ENCODE measurements around the gene IRS1. TPM values are rescaled to one million over a fixed set of nuclear protein-coding genes. Genes with fewer than 3 reads are reported as not detected.
A peak's percentile ranks its signal among the peaks of the same experiment; 100 is the strongest.

IRS1 gene
- total and polyA plus RNA-seq, 2 of the 4 experiments (the other 2 are of a cell fraction), result 21.1 to 37.1 TPM

DNA sequence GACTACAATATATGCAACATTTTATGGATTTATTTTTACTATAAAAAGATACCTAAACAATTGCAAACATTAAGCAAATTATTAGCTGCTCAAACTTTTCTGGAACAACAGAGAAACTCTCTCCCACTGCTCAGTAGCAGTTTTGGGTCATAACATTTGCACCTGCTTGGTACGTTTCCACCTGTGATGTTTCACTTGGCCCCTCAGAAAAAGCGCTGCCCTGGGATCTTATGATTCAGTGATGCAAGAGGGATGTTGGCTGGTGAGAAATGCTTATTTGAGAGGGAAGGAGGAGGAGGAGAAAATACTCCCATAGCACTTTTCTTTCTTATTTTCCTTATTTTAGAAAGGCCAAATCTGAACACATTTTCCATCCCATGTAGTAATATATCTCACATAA lies 9.2 kb downstream of the IRS1 start:
- in situ Hi-C loops (cut with MboI; ENCODE audit: low sequenced_read_pairs), result loop anchor here (5.0 to 25.0 kb wide), 3 partner anchors 136 to 1678 kb away; no protein-coding TSS in a partner anchor
- no peak overlapping the region for H3K18ac ChIP-seq (ENCODE audit: low read depth, low read length)
- peak; percentile 29 for DNase-seq
- H2AK5ac ChIP-seq (ENCODE audit: low read depth, low read length), result 0 out of 2 replicates have a peak overlapping the region, but pooled peaks have one; percentile 82
- peaks cover 0 to 15% of the 10 kb centered on the region in 2 experiments; a peak in 2 of 4 replicates for H3K79me1 ChIP-seq (ENCODE audit: low read depth in 1 of 2, low read length in 2 of 2)
- H3K9ac ChIP-seq (ENCODE audit: low read depth, low read length), result peak overlapping the region; percentile 73; the same call in 1 of the 2 replicates
- peaks cover 8% of the 10 kb centered on the region for H3K4me1 ChIP-seq (ENCODE audit: control insufficient read depth, insufficient read depth, low read length)
- no peak overlapping the region for H4K5ac ChIP-seq (ENCODE audit: low read depth, low read length)
- H3K9me3 ChIP-seq (ENCODE audit: control insufficient read depth, insufficient read depth, low read length), result no peaks in the 10 kb centered on the region
- peaks cover 36% of the 10 kb centered on the region for H3K36me3 ChIP-seq (ENCODE audit: control insufficient read depth, insufficient read depth, low read length)
- peaks cover 10% of the 10 kb centered on the region; the same call in 1 of the 2 replicates for H3K9me1 ChIP-seq (ENCODE audit: insufficient read depth, low read length)
- H3K27me3 ChIP-seq (ENCODE audit: control insufficient read depth, insufficient read depth, low read length), result no peaks in the 10 kb centered on the region
- TF ChIP-seq MAZ (IDR thresholded peaks at IDR 0.05; ENCODE audit: borderline replicate concordance, low read depth, low read length), result no peak
- TF ChIP-seq NFE2L2 (IDR thresholded peaks at IDR 0.05; ENCODE audit: low read depth, low read length), result no peak
- TF ChIP-seq BHLHE40 (IDR thresholded peaks at IDR 0.05; ENCODE audit: low read depth, low read length), result no peak
- no peak for TF ChIP-seq POLR2A (IDR thresholded peaks at IDR 0.05; ENCODE audit: low read depth, low read length)
- no peak for TF ChIP-seq MAFK (IDR thresholded peaks at IDR 0.05; ENCODE audit: low read depth, low read length)
- 0 out of 2 replicates have a peak, but pooled peaks have one; percentile 36 for TF ChIP-seq CEBPB (IDR thresholded peaks at IDR 0.05; ENCODE audit: low read depth, low read length)
- peak overlapping the region; percentile 87; the same call in 1 of the 2 replicates for H3K4ac ChIP-seq (ENCODE audit: low read depth, low read length)
- H4K20me1 ChIP-seq (ENCODE audit: insufficient read depth, low read length), result peaks cover 37% of the 10 kb centered on the region
- WGBS, 2 experiments (ENCODE audit: extremely low coverage in 2 of 2, insufficient read length in 1 of 2), result no CpG with 5 or more reads among the region's 2 CpGs
- H2BK20ac ChIP-seq (ENCODE audit: low read depth, low read length), result peak overlapping the region; percentile 30; the same call in 1 of the 2 replicates
- H4K91ac ChIP-seq (ENCODE audit: insufficient read depth, low read depth, low read length), result peak overlapping the region; percentile 67; the same call in 1 of the 2 replicates
- no peak overlapping the region for H2AFZ ChIP-seq (replicated peaks; ENCODE audit: low read length, poor library complexity)
- ChIA-PET POLR2A (ENCODE audit: unreplicated experiment) (interaction anchor here (0.6 kb wide), 2 partner anchors 305 to 599 kb away, joined by 3 read pairs; no protein-coding TSS in a partner anchor), CTCF (interaction anchor here (0.6 to 1.3 kb wide), 4 partner anchors 353 to 1117 kb away, joined by 3 to 5 read pairs (median 3); no protein-coding TSS in a partner anchor)
- H2AK9ac ChIP-seq (replicated peaks; ENCODE audit: low read depth, low read length, poor library complexity), result no peak overlapping the region
- H2BK5ac ChIP-seq (ENCODE audit: low read depth, low read length, poor library complexity, severe bottlenecking), result peak overlapping the region; percentile 79
- H3K56ac ChIP-seq (ENCODE audit: extremely low read depth, insufficient read depth, low read length), result no peak overlapping the region
- H3K23ac ChIP-seq (ENCODE audit: low read depth, low read length), result peak overlapping the region; percentile 88
- dilution Hi-C loops (cut with HindIII; ENCODE audit: low sequenced_read_pairs, unreplicated experiment), result no loop called here
- peak overlapping the region; percentile 75 to 78; a peak in 3 of 4 replicates for H4K8ac ChIP-seq (ENCODE audit: low read depth in 2 of 2, low read length in 2 of 2)
- H3K14ac ChIP-seq (replicated peaks; ENCODE audit: low read depth, low read length), result peak overlapping the region; percentile 73
- peak overlapping the region; percentile 77; the same call in 1 of the 2 replicates for H2BK120ac ChIP-seq (ENCODE audit: low read depth, low read length)
- ATAC-seq (ENCODE audit: low read depth), result no peak
- no TSS peak for BruUV-seq (replicated peaks)
- intact Hi-C loops (cut with micrococcal nuclease), result loop anchor here (5.0 to 10.0 kb wide), 6 partner anchors 33 to 486 kb away; no protein-coding TSS in a partner anchor
- H3K4me2 ChIP-seq (ENCODE audit: low read depth, low read length), result peak overlapping the region; percentile 66
- H3K4me3 ChIP-seq (ENCODE audit: insufficient read depth, low read depth, low read length), result no peak overlapping the region; the same call in 1 of the 2 replicates
- no peak overlapping the region for H2BK15ac ChIP-seq (ENCODE audit: low read depth, low read length)
- peak overlapping the region; percentile 90; the same call in 1 of the 2 replicates for H3K27ac ChIP-seq (ENCODE audit: insufficient read depth, low read length)

All from IMR-90 (cell line).